ENCODE results near the gene PTPN9.

DNA sequence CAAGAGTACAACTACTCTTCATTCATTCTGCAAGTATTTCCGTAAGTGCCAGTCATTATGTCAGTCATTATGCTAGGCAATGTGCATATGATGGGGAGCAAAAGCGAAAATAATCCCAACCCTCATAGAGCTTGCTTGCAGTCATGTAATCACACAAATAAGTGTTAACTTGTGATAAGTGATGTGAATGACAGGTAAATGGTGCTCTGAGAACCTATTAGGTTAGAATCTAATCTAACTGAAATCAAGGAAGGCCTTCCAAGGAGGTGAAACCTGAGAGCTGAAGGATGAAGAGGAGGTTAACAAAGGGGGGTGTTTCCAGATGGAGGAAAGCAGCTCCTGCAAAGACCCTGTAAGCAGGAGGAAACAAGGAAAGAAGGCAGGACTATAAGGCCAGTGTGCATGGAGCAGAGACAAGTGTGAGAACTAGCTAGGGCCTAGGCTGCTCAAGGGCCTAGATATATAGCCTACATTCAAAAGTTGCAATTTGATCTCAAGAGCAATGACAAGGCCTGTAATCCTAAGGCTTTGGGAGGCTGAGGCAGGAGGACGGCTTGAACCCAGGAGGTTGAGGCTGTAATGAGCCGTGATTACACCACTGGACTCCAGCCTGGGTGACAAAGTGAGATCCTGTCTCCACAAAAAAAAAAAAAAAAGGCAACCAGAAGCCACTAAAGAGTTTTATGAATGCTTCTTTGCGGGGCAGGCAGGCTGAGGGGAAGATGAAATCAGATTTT lies 5.3 kb downstream of the PTPN9 start:
- no peak for TF ChIP-seq MED8 (CRISPR knock-in tag; IDR thresholded peaks at IDR 0.05; ENCODE audit: insufficient replicate concordance)
- no peak for TF ChIP-seq ARID2 (CRISPR knock-in tag; IDR thresholded peaks at IDR 0.05; ENCODE audit: borderline replicate concordance)
- no peak for TF ChIP-seq SAP130 (CRISPR knock-in tag; IDR thresholded peaks at IDR 0.05; ENCODE audit: low read depth)

All from HepG2 (cell line).